ENCODE results near the gene CDC25A.

DNA sequence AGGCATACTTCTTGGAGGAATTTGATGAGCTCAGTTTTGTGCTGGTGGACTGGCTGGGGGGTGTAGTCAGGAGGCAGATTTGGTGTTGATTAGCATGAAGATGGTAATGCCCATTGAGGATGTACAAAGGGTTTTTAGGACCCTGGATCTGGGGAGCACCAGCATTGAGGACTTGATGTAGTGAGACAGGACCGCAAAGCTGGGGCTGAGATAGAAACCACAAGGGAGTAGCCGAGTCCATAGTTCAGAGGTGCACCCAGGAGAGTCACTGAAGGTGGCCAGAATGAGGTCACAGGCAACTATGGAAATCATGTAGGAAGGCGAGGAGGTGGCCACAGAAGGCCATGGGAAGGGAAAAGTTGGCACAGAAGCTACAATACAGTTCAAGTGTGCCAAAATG is 2.7 kb upstream of the CDC25A start:
- TF ChIP-seq CHD2 (IDR thresholded peaks at IDR 0.05; ENCODE audit: low read depth, low read length) (no peak), ESRRA (IDR thresholded peaks at IDR 0.05; ENCODE audit: borderline replicate concordance, low read depth) (no peak), PTTG1 (tag; IDR thresholded peaks at IDR 0.05; ENCODE audit: low read depth) (no peak)
